ENCODE measurements around the gene NUDCD2. TPM values are rescaled to one million over a fixed set of nuclear protein-coding genes. Genes with fewer than 3 reads are reported as not detected.

NUDCD2 gene
- total RNA-seq, 2 experiments from 2014 or later, result 55.5 to 62.7 TPM

- ATAC-seq (no peak), DNase-seq (no peak)
- H3K27me3 Mint-ChIP-seq, result no peaks in the 10 kb centered on the region
- H3K27ac Mint-ChIP-seq, result peak overlapping the region; percentile 20
- H3K9me3 Mint-ChIP-seq, result no peaks in the 10 kb centered on the region
- H3K36me3 Mint-ChIP-seq (ENCODE audit: low read depth), result peaks cover 52% of the 10 kb centered on the region
- ChIA-PET POLR2A (interaction anchor here (0.6 to 4.4 kb wide), 4 partner anchors 10 to 552 kb away, joined by 3 to 27 read pairs (median 4); partner anchors contain the start of genes CCNG1, HMMR and NUDCD2), CTCF (interaction anchor here (1.2 to 1.4 kb wide), 2 partner anchors 11 to 40 kb away, joined by 4 to 5 read pairs; no protein-coding TSS in a partner anchor)
- no peak for TF ChIP-seq CTCF (IDR thresholded peaks at IDR 0.05)
- peaks cover 8% of the 10 kb centered on the region for H3K4me1 Mint-ChIP-seq (ENCODE audit: low read depth)
- intact Hi-C loops (cut with micrococcal nuclease), result no loop called here
- H3K4me3 Mint-ChIP-seq, result no peak overlapping the region
Observed at GRCh38 chr5:163448491-163448890, 11.4 kb downstream of the NUDCD2 start.

GRCh38 chr5:163447875-163448274, 12.0 kb downstream of the NUDCD2 start:
- H3K4me1 Mint-ChIP-seq (ENCODE audit: low read depth), result peaks cover 8% of the 10 kb centered on the region
- no peak overlapping the region for H3K4me3 Mint-ChIP-seq
- CTCF ChIA-PET, result interaction anchor here (0.9 kb wide), 1 partner anchor 11 kb away, joined by 4 read pairs; no protein-coding TSS in a partner anchor
- TF ChIP-seq CTCF (IDR thresholded peaks at IDR 0.05), result no peak
- intact Hi-C loops (cut with micrococcal nuclease), result no loop called here
- no peak for ATAC-seq
- no peaks in the 10 kb centered on the region for H3K9me3 Mint-ChIP-seq
- no peak overlapping the region for H3K27ac Mint-ChIP-seq
- H3K36me3 Mint-ChIP-seq (ENCODE audit: low read depth), result peaks cover 51% of the 10 kb centered on the region
- no peaks in the 10 kb centered on the region for H3K27me3 Mint-ChIP-seq
- DNase-seq, result no peak
- POLR2A ChIA-PET, result interaction anchor here (0.7 to 4.4 kb wide), 3 partner anchors 9 to 12 kb away, joined by 3 to 27 read pairs (median 4); partner anchors contain the start of genes HMMR and NUDCD2

- DNase-seq, result no peak
- Mint-ChIP-seq H3K36me3 (ENCODE audit: low read depth) (peaks cover 54% of the 10 kb centered on the region), H3K9me3 (no peaks in the 10 kb centered on the region), H3K4me3 (no peak overlapping the region), H3K27me3 (no peaks in the 10 kb centered on the region), H3K4me1 (ENCODE audit: low read depth) (peaks cover 11% of the 10 kb centered on the region), H3K27ac (no peak overlapping the region)
- ChIA-PET CTCF (interaction anchor here (0.9 kb wide), 1 partner anchor 12 kb away, joined by 4 read pairs; no protein-coding TSS in a partner anchor), POLR2A (interaction anchor here (0.7 to 4.4 kb wide), 3 partner anchors 9 to 13 kb away, joined by 3 to 27 read pairs (median 4); partner anchors contain the start of genes HMMR and NUDCD2)
- intact Hi-C loops (cut with micrococcal nuclease), result no loop called here
- ATAC-seq, result no peak
- no peak for TF ChIP-seq CTCF (IDR thresholded peaks at IDR 0.05)
Observed at GRCh38 chr5:163447191-163447590, 12.7 kb downstream of the NUDCD2 start.

GRCh38 chr5:163445345-163445744, 14.6 kb downstream of the NUDCD2 start:
- DNase-seq (no peak), ATAC-seq (no peak)
- Mint-ChIP-seq H3K9me3 (no peaks in the 10 kb centered on the region), H3K27me3 (no peaks in the 10 kb centered on the region), H3K4me1 (ENCODE audit: low read depth) (peaks cover 17% of the 10 kb centered on the region), H3K27ac (no peak overlapping the region), H3K4me3 (no peak overlapping the region), H3K36me3 (ENCODE audit: low read depth) (peaks cover 55% of the 10 kb centered on the region)
- no peak for TF ChIP-seq CTCF (IDR thresholded peaks at IDR 0.05)
- intact Hi-C loops (cut with micrococcal nuclease), result no loop called here
- POLR2A ChIA-PET, result interaction anchor here (9.0 kb wide), 1 partner anchor 14 kb away, joined by 110 read pairs; the partner anchor contains the start of genes HMMR and NUDCD2
- CTCF ChIA-PET, result no interaction called here

- ChIA-PET CTCF (no interaction called here), POLR2A (interaction anchor here (9.0 kb wide), 1 partner anchor 15 kb away, joined by 110 read pairs; the partner anchor contains the start of genes HMMR and NUDCD2)
- Mint-ChIP-seq H3K27ac (no peak overlapping the region), H3K4me1 (ENCODE audit: low read depth) (peaks cover 21% of the 10 kb centered on the region), H3K9me3 (no peaks in the 10 kb centered on the region), H3K4me3 (no peak overlapping the region), H3K36me3 (ENCODE audit: low read depth) (peaks cover 57% of the 10 kb centered on the region), H3K27me3 (no peaks in the 10 kb centered on the region)
- no peak for TF ChIP-seq CTCF (IDR thresholded peaks at IDR 0.05)
- DNase-seq (no peak), ATAC-seq (no peak)
- intact Hi-C loops (cut with micrococcal nuclease), result no loop called here
Observed at GRCh38 chr5:163444526-163444925, 15.4 kb downstream of the NUDCD2 start.
